ENCODE measurements around the gene RAB18.

DNA sequence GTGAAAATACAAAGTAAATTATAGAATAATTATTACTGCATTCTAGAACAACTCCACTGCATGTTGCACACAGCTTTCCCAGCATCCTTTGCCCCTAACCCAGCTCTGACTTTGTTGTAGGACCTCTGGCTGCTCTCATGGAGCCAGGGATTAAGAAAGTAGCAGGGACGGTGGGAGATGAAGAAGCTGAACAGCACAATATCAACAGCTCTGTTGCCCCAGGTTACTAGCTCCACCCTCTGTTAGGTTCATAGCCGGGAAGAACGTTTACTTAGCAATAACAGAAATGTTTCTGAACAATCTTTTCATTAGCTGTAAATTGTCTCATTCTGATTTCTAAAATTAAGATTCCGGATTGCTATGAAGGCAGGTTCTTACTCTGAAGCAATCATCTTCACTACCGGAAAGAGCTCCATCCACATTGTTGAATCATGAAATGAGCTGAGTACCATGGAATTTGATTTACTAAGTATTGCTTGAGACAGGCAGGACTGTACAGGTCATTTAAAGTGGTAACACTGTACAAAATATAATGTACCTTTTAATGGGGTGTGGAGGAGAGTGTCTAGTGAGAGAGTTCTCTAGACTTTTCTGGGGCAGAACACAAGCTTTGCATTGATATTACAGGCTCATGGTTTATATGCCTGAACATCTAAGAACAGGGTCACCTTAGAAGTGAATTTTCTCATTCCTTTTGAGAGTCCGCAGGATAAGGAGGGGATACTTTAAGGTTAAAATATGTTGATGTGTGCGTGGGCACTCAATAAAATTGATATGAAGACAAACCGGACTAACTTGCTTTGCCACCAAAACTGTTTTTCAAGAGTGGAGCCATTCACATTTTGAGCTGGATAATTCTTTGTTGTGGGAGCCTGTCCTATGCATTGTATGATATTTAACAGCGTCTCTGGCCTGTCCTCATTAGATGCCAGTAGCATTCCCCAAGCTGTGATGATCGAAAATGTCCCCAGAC is 20.8 kb upstream of the RAB18 start:
- TF ChIP-seq, protein P1, sequence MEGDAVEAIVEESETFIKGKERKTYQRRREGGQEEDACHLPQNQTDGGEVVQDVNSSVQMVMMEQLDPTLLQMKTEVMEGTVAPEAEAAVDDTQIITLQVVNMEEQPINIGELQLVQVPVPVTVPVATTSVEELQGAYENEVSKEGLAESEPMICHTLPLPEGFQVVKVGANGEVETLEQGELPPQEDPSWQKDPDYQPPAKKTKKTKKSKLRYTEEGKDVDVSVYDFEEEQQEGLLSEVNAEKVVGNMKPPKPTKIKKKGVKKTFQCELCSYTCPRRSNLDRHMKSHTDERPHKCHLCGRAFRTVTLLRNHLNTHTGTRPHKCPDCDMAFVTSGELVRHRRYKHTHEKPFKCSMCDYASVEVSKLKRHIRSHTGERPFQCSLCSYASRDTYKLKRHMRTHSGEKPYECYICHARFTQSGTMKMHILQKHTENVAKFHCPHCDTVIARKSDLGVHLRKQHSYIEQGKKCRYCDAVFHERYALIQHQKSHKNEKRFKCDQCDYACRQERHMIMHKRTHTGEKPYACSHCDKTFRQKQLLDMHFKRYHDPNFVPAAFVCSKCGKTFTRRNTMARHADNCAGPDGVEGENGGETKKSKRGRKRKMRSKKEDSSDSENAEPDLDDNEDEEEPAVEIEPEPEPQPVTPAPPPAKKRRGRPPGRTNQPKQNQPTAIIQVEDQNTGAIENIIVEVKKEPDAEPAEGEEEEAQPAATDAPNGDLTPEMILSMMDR (IDR thresholded peaks at IDR 0.05): no peak
- TF ChIP-seq POLR2A (IDR thresholded peaks at IDR 0.05): no peak
